Erythroblast (primary cell): ENCODE results near the gene MAPT.

Experiments used
- GATA1 ChIP-seq: IDR thresholded peaks from 2 replicates; pipeline ENCODE4 v1.6.1; 2011; ENCODE audit warnings: low read depth, mild to moderate bottlenecking, control low read depth, low read length, moderate library complexity
- POLR2A ChIP-seq: IDR thresholded peaks from 2 replicates; pipeline ENCODE4 v1.6.1; 2011; ENCODE audit warnings: mild to moderate bottlenecking, low read length

DNA sequence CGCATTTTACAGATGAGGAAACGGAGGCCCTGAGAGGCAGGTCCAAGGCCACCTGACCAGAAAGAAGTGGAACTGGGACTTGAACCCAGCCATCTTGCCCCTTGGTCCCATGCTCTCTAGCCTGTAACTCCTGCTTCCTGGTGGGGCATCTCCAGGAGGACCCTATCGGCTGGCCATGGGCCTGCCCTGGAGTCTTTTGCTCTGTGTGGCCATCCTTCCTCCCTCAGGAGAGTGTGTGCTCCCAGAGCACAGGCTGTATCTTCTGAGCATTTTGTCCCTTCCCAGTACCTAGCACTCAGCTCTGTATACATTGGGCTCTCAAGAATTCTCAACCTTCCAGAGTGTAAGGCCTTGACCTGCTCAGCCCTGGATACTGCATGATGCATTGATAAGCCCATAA, 76.3 kb downstream of the MAPT start:
- TF ChIP-seq POLR2A (no peak), GATA1 (no peak)
